GM19239 (cell line): Measurements from ENCODE around the gene PYY.
"Not testable (repeated sequence)": the region's sequence is repeated elsewhere in the genome, so short reads cannot be mapped to it uniquely, and the experiment has no call there.

Experiments used
- DNase-seq: peaks from one replicate; pipeline ENCODE4 v3.0.0; 2011; ENCODE audit warnings: low spot score; ENCODE audit not compliant: insufficient read length
- FAIRE-seq: peaks from 2 replicates; lab custom pipeline; 2011; peaks lifted over from hg19 to GRCh38; lab: Jason Lieb, UNC

The PYY gene

DNA sequence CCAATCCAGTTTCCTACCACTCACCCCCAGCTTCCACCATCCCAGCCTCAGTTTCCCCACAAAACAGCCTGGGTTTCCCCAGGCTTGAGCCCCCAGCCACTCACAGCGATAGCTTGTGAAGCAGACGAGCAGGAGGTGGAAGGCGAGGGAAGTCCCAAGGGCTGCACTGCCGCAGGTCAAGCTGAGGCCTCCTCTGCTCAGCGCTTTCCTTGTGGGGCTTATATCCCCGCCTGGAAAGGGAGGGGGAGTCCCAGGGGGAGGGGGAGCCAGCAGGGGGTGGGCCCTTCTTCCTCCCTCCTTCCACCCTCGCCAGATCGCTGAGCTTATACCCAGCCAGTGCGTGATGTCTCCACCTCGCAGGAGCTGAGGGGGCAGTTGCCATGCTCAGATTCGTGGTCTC, at the start of gene PYY:
Gene PYY, minus strand, starts transcription at position 195 of the 400 bp plus-strand sequence. CDS start 457 bp downstream, outside the sequence.
- FAIRE-seq (no peak), DNase-seq (no peak)

DNA sequence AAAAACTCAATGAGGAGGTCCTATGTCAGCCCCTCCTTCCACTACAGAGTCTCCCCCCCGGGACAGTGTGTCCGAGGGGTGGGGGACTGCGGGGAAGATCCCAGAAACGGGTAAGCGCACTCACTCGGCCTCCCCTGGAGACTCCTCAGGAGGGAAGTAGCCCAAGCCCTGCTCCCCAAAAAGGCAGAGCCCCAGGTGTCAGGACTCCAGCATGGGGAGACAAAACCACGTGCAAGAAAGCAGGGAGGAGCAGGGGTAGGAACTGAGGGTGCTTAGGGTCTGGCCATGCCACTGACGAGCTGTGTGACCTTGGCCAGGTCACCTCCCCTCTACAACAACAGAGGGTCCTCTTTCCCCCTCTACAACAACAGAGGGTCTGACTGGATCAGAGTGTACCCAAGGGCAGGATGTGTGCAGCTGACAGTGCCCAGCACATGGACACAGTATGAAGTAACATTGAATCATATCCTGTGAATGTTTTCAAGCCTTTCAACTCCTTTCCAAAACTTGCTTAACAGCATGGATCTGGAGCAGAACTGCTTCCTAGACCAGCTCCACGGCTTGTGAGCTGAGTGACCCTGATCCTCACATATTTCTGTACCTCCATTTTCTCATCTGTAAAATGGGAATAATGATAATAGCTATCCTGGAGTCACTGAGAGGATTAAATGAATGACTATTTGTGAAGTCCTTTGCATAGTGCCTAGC, 48.6 kb upstream of the PYY start:
- FAIRE-seq (no peak), DNase-seq (no peak)

DNA sequence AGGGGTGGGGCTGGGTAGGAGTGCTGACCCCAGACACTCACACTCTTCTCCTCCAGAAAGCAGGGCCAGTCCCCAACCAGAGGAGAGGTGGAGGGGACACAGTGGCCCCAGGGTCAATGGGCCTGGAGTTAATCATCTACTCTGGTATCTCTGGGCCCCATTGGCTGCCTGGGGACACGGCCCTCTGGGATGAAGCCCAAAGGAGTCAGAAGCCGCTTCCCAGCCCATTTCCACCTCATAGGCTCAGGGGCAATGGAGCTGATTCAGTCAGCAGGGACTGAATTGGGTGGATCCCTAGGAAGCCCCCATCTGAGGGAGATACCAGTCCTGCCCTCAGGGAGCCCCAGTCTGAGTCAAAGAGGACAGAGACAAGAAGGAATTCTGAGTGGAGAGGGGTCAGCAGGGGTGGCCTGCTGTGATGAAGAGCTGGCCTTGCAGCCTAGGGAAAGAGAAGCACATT, 47.8 kb upstream of the PYY start:
- FAIRE-seq, result no peak
- no peak for DNase-seq

DNA sequence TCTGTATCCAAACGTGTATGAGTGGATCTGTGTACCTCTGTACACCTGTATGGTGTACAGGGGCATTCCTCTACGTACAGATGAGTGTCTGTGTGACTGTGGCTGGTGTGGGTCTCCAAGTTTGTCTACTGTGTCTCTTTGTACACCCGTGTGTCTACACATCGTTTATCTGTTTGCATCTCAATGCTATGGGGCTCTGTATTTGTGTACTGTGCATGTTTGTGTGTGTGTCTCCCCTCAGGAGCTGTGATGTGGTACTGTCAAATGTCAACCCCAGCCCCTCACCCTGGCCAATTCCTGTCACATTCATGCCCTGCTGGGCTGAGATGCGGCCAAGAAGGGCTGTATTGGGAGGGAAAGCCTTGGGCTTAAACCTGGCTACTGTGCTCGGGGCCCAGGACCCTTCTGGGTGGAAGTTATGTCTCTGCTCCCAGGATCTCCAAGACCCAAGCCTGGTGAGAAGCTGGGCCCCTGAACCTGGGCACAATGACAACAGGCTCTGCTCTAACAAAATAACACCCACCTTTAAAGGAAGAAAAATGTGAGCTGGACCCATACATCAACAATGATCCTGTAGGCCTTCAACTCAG, 47.2 kb upstream of the PYY start:
- no peak for FAIRE-seq

DNA sequence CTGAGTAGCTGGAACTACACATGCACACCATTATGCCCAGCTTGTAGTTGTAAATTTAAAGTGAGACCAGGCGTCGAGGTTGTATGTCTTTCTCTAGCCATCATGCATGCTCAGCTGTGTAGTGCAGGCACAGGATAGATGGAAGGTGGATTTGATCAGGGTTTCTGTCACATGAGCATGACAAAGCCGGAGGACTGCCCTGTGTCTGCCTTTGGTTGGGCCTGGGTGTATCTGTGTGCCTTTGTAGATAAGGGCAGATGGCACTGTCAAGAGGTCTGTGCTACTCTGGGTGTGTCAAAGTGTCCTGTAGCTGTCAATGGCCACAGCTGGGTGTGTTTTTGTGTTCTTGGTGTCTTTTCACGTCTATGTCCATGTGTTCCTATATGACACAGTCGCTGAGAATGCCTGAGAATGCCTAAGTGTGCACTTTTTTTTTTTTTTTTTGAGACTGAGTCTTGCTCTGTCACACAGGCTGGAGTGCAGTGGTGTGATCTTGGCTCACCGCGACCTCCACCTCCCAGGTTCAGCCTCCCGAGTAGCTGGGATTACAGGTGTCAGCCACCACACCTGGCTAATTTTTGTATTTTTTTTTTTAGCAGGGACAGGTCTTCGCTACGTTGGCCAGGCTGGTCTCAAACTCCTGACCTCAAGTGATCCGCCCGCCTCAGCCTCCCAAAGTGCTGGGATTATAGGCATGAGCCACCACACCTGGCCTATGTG, 46.6 kb upstream of the PYY start:
- no peak for FAIRE-seq

More for the DNA sequence above, 47.2 kb upstream of the PYY start:
- DNase-seq, result no peak

DNA sequence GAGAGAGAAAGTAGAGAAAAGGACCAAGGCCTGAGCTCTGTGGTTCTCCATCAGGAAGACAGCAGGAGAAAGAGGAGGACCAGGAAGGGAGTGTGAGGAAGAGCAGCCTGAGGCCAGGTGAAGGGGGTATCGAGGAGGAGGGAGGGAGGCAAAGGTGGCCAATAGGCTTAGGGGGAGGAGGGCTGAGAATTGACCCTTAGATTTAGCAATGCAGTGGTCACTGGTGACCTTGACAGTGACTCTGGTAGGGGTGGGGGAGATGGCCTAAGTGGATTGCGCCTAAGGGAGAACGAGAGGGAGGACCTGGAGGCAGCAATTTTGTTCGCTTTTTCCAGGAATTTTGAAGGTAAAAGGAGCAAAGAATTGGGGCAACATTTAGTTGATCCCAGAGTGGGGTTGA, 45.3 kb upstream of the PYY start:
- DNase-seq (no peak), FAIRE-seq (no peak)

More for the DNA sequence above, 46.6 kb upstream of the PYY start:
- no peak for DNase-seq

DNA sequence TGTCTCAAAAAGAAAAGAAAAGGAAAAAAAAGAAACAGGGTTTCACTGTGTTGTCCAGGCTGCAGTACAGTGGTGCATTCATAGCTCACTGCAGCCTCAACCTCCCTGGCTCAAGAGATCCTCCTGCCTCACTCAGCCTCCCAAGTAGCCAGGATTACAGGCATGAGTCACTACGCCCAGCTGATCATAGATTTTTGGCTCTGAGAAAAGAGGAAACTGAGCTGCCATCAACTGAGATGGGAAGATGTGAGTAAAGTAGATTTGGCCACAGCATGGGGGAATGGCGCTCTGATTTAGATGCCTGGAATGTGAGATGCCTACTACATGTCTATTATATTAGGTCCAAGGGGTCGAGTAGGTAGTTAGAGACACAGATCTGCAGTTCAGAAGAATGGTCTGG, 44.8 kb upstream of the PYY start:
- FAIRE-seq (no peak), DNase-seq (no peak)

DNA sequence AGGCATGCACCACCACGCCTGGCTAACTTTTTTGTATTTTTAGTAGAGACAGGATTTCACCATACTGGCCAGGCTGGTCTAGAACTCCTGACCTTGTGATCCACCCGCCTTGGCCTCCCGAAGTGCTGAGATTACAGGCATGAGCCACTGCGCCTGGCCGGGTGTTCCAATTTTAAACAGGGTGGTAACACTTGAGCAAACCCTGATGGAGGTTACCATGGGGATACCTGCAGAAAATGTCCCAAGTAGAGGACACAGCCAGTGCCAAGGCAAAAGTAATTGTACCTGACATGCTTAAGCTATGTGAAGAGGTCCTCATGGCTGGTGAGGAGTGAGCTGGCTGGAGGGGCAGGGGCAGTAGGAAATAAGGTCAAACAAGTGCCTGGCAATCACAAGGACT, 43.4 kb upstream of the PYY start:
- not testable (repeated sequence) for FAIRE-seq, DNase-seq

DNA sequence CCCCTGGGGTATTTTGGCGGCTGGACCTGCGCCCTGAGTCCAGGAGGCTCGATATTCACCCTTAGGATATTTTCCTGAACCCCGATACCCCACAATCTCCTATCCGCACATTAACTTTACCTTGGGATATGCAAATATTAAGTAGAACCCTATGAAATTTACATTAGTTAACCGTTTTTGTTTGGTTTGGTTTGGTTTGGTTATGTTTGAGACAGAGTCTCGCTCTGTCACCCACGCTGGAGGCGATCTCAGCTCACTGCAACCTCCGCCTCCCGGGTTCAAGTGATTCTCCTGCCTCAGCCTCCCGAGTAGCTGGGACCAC, 41.4 kb upstream of the PYY start:
- no peak for FAIRE-seq

DNA sequence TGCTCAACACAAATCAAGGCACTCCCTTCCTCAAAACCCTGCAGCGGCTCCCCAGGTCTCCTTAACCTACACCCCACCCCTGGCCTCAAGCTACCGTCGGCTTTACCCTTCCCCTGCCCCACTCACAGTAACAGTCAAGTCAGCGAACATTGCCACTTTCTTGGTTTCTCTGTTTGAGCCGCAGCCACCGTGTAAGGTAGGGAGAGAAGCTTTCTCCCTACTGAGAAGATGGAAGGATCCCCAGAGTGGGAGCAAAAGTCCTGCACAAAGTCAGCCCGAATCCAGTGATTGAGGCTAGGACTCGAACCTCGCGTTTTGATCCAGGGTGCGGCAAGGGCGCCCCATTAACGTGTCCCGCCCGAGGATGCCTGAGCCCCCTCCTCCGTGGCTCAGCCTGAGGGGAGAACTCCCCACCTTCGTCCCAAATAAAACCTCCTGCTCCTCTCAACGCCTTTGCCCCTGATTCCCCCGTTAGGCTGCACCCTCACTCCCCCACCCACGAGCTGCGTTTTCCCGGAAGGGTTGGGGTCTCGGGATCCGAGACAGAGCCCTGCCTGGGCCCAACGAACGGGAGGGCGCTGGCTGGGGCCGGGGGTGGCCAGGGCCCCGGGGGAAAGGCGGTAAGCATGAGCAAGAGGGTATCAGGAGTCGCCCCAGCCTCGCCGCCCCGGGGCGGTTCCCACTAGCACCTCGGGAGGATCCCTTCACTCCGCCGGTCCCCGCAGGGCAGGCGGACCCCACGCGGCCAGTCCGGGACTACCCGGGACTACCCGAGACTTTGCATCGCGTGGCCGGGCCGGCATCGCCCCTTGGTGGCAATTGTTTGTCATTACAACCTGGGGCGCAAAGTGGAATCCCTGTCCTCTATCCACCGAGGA, 40.8 kb upstream of the PYY start:
- DNase-seq (peak; percentile 65), FAIRE-seq (peak; percentile 53)

More for the DNA sequence above, 41.4 kb upstream of the PYY start:
- DNase-seq, result no peak

DNA sequence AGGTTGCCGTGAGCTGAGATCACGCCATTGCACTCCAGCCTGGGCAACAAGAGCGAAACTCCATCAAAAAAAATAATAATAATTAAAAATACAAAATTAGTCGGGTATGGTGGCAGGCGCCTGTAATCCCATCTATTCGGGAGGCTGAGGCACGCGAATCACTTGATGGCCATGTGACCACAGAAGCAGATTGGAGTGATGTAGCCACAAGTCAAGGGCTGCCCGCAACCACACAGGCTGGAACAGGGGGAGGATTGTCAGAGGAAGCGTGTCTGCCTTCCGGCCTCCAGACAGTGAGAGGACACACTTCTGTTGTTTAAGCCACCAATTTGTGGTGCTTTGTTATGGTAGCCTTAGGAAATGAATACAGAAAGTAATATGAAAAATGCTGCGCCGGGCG, 38.9 kb upstream of the PYY start:
- no peak for DNase-seq
- no peak for FAIRE-seq

DNA sequence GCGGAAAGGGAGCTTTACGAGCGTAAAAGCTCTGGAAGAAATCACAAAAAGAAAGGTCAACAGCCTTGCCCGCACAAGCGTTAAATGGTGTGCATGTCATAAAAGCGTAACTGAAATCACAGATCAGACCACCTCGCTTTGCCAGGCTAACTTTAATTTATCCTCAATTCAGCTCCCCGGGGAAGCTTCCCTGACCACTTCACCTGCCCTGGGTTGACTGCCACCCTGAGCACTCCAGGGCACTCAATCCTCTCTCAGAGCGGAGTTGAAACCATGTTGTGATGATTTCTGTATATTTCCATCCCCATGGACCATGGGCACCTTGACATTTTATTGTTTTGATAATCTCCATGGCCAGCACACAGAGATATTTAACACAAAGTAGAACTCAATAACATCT, 34.6 kb upstream of the PYY start:
- no peak for DNase-seq
- FAIRE-seq, result no peak

DNA sequence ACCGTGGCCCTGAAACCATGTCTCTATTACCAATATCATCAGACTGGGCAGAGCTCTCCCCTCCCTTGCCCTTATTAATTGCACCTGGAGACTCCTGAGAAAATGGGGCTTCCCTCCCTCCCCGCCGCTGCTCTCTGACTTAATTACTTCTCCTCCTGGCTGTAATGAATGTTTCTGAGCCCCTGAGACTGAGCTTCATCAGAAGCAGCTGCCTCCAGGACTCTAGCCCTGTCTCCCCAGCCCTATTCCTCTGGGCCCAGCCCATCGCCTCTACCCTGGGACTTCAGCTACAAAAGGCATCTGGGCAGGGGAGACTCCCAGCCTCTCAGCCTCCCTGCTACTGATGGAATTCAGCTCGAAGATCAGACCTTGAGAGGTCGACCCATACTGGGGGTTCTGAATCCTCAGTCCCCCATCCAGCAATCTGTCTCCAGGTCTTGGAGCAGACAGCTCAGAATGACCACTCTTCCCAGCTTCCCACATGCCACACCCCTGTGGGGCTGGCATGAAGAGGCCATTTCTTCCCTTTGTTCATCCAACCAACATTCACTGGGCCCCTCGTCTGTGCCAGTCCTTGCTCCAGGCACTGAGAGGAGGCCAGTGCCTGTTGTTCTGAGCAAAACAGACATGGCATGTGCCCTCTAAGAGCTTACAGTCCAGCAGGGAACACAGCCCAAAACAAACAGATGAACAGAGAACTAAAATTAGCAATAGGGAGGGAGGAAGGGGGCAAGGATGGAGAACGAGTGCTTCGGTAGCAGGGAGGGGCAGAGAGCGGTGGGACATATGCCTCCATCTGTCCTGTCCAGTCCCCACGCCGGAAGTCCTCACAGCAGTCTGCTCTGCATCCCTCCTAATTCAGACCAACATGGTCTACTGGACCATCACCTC, 33.6 kb upstream of the PYY start:
- no peak for FAIRE-seq
- no peak for DNase-seq

DNA sequence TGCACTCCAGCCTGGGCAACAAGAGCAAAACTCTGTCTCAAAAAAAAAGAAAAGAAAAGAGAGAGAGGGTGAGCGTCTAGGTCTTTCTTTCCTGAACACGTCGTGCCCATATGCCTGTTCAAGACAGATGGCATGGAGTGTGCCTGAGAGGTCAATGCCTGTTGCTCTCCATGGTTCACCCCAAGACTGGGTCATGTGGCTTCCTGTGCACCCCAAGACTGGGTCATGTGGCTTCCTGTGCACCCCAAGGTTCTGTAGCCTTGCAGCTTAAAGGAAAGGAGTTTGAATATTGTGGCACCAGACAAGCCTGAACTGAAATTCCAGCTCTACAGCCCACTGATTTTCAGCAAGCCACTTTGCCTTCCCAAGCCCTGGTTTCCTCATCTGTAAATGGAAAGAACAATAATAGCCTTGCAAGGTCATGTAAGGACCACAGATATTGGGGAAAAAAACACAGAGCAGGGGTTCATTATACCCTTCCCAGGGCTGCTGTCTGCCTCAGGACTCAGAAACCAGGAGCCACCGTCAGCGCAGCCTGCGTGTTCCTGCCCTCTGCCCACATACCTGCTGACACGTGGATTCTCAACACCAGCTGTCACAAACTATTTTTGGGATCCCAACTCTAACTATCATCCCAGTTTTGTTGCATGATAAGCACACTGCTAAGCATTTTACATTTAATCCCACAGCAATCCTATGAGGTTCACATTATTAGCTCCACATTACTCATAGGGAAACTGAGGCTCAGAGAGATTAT, 32.7 kb upstream of the PYY start:
- no peak for DNase-seq
- FAIRE-seq, result no peak

DNA sequence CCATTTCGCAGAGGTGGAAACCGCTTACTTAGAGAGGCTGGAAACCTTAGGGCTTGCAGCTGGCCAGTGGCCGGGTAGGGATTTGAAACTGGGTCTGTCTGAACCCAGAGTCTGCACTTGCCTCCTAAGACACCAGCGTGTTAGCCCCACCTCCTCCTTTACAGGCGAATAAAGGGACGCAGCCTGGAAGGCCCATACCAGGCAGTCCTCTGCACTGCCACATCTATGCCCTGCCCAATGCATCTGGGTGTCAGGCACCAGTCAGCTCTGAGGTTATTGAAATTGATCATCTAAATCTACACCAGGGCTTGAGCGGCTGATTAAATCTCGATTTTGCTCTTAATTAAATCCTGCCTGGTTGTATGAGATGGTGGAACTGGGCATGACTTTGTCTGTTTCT, 30.8 kb upstream of the PYY start:
- DNase-seq (no peak), FAIRE-seq (no peak)

DNA sequence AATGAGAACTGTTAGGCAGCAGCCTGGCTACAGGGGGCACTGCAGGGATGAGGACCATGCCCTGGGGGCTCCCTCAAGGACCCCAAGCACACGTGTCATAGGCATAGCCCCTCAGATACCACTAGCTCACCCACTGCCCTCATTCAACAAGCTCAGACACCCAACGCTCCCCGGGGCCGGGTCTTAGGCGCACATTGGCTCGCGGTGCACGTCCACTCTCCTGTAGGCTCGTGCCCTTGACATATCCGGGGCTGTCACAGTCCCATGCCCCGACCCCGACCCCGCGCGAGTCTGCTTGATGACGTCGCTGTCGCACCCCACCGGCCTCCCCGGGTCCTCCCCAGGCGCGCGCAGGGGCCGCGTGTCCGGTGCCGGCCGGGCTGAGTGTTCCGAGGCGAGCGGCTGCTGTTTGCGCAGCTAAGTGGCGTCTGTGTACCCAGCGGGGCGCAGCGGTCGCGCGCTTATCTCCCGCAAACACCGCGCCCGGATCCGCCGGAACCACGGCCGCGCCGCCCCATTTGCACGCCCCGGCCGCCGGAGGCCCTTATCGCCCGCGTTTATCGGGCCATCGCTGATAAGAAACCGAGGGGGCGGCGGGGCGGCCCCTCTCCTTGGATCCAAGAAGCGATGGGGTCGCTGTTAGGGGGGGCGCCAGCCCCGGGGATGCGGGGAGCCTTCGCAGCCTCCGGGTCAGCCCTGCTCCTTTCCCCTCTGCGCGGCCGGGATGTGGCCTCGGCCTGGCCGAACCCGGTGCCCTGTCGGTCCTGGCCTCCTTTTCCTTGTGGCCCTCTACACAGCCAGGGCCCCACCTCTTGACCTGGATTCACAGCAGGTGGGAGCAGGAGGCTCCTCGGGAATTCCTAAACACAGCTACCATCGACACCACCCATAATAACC, 30.0 kb upstream of the PYY start:
- no peak for FAIRE-seq

DNA sequence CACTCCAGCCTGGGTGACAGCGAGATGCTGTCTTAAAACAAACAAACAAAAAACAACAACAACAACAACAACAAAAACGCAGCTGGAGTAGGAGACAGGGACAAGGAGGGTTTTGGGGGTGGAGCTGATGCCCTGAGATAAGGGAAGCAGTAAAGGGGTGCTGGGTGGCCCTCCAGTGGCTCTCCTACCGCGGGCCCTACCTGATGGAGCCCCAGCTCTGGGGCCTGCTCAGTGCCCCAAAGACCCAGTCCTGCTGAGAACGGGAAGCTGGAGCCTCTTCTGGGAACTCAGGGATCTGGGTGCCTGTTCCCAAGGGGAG, 29.4 kb upstream of the PYY start:
- FAIRE-seq (no peak), DNase-seq (no peak)

More for the DNA sequence above, 30.0 kb upstream of the PYY start:
- no peak for DNase-seq

DNA sequence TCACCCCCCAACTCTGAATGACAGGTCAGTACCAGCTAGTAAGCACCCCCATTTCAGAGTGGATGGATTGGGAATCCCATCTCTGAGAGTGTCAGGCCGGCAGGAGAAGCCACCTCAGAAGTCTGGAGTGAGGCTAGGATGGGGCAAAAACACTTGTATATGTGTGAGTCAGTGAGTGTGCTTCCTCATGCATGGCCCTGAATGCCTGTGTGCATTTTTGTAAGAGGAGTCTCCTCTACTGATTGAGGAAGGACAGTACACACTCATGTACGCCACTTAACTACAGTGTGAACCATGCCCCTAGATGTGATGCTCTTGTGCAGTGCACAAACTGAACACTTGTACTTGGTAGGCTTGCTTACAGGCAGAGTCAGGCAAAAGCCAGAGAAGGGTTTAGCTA, 28.4 kb upstream of the PYY start:
- FAIRE-seq (no peak), DNase-seq (no peak)
